RKO (cell line): ENCODE data around the gene KMT5B.
"Not testable (repeated sequence)": the region's sequence is repeated elsewhere in the genome, so short reads cannot be mapped to it uniquely, and the experiment has no call there.

Experiments
- DNase-seq: peaks from one replicate; pipeline ENCODE4 v3.0.0-alpha.2; 2016; ENCODE audit warnings: low spot score

Gene KMT5B

GRCh38 chr11:68213135-68213515 is at the start of gene KMT5B:
KMT5B (minus strand) TSS chr11:68213296; CDS start chr11:68190076, 23,220 bp downstream.
- peak; percentile 55 for DNase-seq

GRCh38 chr11:68262544-68262827 is 49.4 kb upstream of the KMT5B start:
- DNase-seq: no peak

- no peak for DNase-seq
These were observed 48.9 kb upstream of the KMT5B start for GRCh38 chr11:68261749-68262543.

- DNase-seq: no peak
These were observed 47.9 kb upstream of the KMT5B start for GRCh38 chr11:68261006-68261405.

DNA sequence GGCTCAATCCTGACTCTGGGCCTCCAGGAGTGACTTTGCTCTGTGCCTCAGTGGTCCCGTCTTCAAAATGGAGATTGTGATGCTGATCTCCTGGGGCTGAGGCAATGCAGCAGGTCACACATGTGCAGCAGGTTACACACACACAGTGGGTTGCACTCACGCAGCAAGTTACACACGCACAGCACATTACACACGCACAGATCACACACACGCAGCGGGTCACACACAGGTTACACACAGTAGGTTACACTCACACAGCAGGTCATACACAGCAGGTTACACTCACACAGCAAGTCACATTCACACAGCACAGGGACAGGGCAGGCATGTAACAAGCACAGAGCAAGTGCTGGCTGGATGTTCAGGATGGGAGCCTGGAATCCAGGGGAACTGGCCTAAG is 47.4 kb upstream of the KMT5B start:
- DNase-seq: no peak

GRCh38 chr11:68259122-68259959 is 46.2 kb upstream of the KMT5B start:
- no peak for DNase-seq

DNA sequence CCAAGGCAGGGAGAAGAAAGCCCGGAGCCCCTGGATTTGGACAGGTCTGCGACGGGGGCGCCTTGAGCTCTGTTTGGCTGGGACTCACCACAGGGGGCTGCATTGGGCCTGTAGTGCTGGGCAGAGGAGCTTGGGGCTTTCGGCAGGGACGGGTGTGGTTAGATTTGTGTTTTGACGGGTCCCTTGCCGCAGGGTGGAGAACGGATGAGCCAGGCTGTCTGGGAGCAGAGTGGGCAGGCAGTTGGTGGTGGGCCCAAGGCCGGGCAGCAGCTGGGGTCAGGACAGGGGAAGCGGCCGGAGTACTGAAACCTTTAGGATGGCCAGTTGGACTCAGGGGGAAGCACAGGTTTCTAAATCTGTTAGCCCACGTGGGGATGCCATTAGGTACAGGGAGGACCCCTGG is 45.3 kb upstream of the KMT5B start:
- no peak for DNase-seq

- DNase-seq: peak; percentile 94
These were observed 44.6 kb upstream of the KMT5B start for GRCh38 chr11:68257477-68258362.

DNA sequence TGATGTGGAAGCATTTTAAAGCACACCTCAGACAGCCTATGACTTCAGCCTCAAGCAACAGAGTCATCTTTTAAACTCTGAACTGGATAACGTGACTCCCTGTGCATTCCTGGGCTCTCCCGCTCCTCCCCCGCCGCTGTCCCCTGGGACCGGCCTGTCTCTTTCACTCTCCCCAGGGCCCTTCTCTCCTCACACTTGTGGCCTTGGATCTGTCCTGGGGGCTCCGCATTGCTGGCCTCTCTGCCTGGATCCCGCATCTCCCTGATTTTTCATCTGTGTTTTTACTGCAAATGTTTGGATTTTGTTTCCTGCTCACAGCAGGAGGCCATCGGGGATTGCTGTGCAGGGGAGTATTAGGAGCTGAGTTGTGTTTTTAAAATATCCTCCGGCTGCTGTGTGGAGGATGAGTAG is 43.2 kb upstream of the KMT5B start:
- DNase-seq: no peak

DNA sequence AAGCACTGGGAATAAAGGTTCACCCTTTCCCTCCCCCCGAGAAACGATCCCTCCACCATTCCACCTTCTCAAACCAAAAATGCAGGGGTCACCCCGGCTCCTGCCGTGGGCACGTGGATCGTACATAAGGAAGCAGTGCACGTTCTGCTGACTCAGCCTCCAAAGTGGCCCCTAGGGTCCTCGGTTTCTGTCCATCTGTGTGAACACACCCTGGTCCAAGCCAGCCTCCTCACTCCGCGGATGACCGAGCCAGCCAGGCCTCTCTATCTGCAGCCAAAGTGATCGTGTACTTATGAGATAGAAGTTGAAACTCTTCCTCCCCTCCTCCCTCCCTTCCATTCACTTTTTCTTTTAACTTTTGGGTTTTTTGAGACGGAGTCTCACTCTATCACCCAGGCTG is 42.4 kb upstream of the KMT5B start:
- DNase-seq: no peak

DNA sequence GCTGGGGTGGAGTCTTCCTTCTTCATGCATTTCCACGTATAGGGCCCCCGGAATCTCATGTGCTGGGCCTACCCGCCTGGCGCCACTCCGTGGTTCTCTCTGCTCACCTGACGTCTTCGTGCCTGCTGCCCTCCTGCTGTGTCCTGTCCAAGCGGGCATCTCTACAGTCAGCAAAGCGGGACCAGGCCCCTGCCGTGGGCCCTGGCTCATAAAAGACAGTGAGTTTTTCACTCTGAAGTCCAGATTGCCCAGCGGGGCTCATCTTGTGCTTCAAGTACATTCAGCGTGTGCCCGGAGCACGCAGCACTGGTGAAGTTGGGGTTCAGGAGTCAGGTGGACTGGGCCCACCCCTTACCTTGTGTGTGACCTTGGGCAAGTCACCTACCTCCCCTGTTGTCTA is 41.3 kb upstream of the KMT5B start:
- DNase-seq: no peak

- DNase-seq: no peak
These were observed 38.7 kb upstream of the KMT5B start for GRCh38 chr11:68251765-68252164.

DNA sequence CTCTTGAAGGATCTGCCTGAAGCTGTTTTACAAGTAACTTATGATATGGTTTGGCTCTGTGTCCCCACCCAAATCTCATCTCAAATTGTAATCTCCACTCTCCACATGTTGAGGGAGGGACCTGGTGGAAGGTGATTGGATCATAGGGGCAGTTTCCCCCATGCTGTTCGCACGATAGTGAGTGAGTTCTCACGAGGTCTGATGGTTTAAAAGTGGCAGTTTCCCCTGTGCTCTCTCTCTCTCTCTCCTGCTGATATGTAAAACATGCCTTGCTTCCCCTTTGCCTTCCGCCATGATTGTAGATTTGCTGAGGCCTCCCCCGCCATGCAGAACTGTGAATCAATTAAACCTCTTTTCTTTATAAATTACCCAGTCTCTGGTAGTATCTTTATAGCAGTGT is 31.8 kb upstream of the KMT5B start:
- not testable (repeated sequence) for DNase-seq

- DNase-seq: not testable (repeated sequence)
These were observed 30.8 kb upstream of the KMT5B start for GRCh38 chr11:68243847-68244246.

GRCh38 chr11:68242616-68243015 is 29.5 kb upstream of the KMT5B start:
- no peak for DNase-seq

- no peak for DNase-seq
These were observed 18.5 kb upstream of the KMT5B start for GRCh38 chr11:68231621-68232020.

DNA sequence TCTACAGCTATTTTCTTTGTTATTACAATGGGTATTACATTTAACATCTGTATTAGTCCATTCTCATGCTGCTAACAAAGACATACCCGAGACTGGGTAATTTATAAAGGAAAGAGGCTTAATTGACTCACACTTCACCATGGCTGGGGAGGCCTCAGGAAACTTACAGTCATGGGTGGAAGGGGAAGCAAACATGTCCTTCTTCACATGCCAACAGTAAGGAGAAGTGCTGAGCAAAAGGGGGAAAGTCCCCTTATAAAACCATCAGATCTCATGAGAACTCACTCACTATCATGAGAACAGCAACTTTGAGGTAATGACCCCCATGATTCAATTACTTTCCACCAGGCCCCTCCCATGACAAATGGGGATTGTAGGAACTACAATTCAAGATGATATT is 16.5 kb upstream of the KMT5B start:
- DNase-seq: no peak

GRCh38 chr11:68226421-68226820 is 13.3 kb upstream of the KMT5B start:
- no peak for DNase-seq

DNA sequence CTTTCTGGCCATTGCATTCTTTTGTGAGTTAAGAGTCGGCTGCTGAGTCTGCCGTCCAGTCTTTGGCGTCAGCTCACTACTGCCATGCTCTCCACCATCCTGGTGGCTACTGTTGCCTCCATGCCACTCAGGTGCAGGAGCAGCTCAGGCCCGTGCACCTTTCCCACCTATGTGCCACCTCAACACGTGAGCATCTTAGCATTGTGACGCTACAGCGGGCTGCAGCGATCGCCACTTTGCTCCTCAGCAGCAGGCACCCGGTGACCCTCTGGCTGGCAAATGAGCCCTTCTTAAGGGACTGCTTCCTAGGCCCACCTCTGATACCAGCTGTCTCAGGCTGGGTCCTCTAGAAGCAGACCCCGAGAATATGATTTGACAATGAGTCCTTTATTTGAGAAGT is 11.5 kb upstream of the KMT5B start:
- no peak for DNase-seq

GRCh38 chr11:68223275-68223674 is 10.2 kb upstream of the KMT5B start:
- DNase-seq: no peak

DNA sequence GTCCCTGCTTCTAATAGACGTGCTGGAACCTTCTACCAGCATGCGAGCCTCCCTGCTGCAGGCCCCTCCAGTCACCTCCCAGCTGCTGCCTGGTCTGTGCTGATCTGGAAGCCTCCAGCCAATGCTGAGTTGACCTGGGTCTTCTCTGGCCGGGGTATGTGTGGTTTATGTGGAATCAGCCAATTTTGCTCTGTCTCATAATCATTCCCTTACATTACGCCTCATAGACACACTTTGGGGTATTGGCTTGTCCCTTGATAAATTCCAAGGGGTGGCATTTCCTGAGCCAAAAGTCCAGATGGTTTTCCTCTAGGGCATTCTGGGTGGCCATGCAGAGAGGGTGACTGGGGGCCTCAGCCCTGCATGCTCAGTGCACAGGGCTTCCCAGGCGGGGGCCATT is 8.3 kb upstream of the KMT5B start:
- no peak for DNase-seq

DNA sequence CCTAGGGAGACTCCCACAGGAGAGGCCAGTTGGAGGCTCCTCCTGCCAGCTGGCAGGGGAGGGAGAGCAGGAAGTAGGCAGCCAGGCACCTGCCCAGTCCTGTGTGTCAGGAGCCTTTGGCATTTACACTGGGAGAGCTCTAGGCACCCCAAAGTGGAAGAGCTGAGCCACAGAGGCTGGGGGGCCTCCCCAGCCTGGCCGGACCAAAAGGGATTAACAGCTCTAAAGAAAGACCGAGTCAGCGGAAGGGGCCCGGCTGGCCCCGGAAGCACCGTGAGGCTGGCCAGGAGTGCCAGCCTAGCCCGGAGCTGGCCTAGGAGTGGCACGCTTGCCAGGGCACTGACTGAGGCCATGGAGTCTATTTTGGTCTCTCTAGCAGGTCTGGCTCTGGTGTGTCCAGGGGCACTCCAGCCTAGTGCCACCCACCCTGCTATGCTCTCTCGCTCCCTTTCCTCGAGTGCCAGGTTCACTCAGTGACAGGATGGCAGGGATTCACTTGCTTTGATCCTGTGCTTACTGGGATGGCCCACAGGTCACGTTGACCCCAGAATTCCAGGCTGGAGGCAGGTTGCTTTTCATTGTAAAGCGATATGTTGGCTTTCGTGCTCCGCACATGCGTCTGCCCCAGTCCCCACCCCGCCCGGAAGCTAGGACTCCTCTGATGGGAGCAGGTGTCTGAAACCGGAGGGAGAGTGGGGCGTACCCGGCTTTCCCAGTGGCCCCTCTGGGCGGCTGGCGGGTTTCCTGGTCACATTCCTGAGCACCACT is 3.3 kb upstream of the KMT5B start:
- no peak for DNase-seq
